Measurements from ENCODE around the gene TMCC1.
"Not testable (repeated sequence)": the region's sequence is repeated elsewhere in the genome, so short reads cannot be mapped to it uniquely, and the experiment has no call there.

Gene TMCC1

DNA sequence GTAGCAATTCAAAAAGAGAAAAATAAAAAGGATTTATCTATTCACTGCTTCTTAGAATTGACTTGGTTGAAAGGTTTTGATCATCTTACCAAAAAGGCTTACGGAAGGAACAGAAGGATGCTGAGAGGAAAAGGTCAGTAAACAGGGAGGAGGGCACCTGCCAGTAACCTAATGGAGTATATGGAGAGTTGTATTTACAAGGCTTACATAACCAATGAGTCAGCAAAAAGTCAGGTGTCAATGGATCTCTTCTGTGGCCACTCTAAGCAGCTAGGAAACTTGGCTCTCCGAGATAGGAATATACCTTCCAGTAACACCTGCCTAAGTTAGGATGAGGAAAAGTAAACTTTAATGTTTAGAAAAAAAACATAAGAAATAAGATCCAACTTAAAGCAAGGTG, 206.6 kb downstream of the TMCC1 start:
- no peak for DNase-seq (ENCODE audit: low spot score)

DNA sequence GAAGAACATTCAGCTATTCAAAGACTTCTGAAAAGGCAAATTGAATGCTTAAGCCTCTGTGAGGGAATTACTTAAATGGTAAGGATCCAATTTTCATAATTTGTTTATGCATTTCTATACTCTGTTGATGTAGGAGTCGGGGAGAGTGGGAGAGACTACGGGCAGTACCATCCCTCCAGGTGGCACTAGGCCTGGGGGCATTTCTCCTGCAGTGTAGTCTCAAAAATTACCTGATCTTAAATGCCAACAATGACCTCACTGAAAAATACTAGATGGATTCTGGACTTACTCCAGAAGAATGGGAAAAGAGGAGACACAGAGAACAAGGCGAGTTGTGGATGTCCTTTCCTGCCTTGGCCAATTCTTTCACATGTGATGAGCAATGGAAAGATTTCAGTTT, 209.2 kb downstream of the TMCC1 start:
- DNase-seq (ENCODE audit: low spot score): no peak
- TF ChIP-seq, protein P1, sequence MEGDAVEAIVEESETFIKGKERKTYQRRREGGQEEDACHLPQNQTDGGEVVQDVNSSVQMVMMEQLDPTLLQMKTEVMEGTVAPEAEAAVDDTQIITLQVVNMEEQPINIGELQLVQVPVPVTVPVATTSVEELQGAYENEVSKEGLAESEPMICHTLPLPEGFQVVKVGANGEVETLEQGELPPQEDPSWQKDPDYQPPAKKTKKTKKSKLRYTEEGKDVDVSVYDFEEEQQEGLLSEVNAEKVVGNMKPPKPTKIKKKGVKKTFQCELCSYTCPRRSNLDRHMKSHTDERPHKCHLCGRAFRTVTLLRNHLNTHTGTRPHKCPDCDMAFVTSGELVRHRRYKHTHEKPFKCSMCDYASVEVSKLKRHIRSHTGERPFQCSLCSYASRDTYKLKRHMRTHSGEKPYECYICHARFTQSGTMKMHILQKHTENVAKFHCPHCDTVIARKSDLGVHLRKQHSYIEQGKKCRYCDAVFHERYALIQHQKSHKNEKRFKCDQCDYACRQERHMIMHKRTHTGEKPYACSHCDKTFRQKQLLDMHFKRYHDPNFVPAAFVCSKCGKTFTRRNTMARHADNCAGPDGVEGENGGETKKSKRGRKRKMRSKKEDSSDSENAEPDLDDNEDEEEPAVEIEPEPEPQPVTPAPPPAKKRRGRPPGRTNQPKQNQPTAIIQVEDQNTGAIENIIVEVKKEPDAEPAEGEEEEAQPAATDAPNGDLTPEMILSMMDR (IDR thresholded peaks at IDR 0.05; ENCODE audit: extremely low read depth, insufficient read depth, missing control alignments): no peak
- in situ Hi-C loops (cut with MboI; ENCODE audit: low pct_unique_long_range_greater_than_20kb, low sequenced_read_pairs, unreplicated experiment): no loop called here

More for the DNA sequence above, 206.6 kb downstream of the TMCC1 start:
- in situ Hi-C loops (cut with MboI; ENCODE audit: low pct_unique_long_range_greater_than_20kb, low sequenced_read_pairs, unreplicated experiment): no loop called here
- TF ChIP-seq, protein P1 (IDR thresholded peaks at IDR 0.05; ENCODE audit: extremely low read depth, insufficient read depth, missing control alignments): no peak

DNA sequence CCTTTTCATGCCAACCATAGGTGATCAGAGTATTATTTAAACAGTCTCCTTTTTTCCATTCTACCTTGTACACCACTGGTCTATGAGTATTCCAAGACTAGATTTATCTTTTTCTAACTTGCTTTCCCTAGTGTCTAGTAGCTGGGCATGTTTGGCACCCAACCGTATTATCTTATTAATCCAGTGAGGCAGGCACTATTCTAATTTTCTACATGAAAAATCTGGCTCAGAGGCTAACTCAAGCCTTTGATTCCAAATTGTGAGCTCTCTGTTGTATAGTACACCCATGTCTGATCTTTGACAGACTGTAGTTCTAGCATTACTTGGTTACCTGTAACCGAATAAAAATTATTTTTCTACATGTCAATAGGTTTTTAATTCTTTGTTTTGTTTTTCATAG, 210.3 kb downstream of the TMCC1 start:
- TF ChIP-seq, protein P1 (IDR thresholded peaks at IDR 0.05; ENCODE audit: extremely low read depth, insufficient read depth, missing control alignments): no peak
- no peak for DNase-seq (ENCODE audit: low spot score)
- in situ Hi-C loops (cut with MboI; ENCODE audit: low pct_unique_long_range_greater_than_20kb, low sequenced_read_pairs, unreplicated experiment): no loop called here

DNA sequence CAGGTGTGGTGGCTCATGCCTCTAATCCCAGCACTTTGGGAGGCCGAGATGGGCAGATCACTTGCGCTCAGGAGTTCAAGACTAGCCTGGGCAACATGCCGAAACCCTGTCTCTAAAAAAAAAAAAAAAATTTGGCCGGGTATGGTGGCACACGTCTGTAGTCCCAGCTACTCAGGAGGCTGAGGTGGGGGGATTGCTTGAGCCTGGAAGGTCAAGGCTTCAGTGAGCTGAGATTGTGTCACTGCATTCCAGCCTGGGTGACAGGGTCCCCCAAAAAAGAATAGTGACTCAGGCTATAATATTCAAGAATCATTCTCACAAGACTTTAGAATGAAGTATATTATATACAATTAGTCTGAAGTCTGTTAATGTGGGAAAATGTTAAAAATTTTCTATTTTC, 216.5 kb downstream of the TMCC1 start:
- TF ChIP-seq, protein P1 (IDR thresholded peaks at IDR 0.05; ENCODE audit: extremely low read depth, insufficient read depth, missing control alignments): no peak
- in situ Hi-C loops (cut with MboI; ENCODE audit: low pct_unique_long_range_greater_than_20kb, low sequenced_read_pairs, unreplicated experiment): no loop called here
- no peak for DNase-seq (ENCODE audit: low spot score)

DNA sequence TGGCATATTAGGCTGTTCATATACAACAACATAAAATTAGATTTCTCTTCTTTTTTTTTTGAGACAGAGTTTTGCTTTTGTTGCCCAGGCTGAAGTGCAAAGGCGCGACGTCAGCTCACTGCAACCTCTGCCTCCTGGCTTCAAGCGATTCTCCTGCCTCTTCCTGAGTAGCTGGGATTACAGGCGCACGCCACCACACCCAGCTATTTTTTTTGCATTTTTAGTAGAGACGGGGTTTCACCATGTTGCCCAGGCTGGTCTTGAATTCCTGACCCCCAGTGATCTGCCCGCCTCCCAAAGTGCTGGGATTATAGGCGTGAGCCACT, 218.8 kb downstream of the TMCC1 start:
- in situ Hi-C loops (cut with MboI; ENCODE audit: low pct_unique_long_range_greater_than_20kb, low sequenced_read_pairs, unreplicated experiment); DNase-seq (ENCODE audit: low spot score): not testable (repeated sequence)

DNA sequence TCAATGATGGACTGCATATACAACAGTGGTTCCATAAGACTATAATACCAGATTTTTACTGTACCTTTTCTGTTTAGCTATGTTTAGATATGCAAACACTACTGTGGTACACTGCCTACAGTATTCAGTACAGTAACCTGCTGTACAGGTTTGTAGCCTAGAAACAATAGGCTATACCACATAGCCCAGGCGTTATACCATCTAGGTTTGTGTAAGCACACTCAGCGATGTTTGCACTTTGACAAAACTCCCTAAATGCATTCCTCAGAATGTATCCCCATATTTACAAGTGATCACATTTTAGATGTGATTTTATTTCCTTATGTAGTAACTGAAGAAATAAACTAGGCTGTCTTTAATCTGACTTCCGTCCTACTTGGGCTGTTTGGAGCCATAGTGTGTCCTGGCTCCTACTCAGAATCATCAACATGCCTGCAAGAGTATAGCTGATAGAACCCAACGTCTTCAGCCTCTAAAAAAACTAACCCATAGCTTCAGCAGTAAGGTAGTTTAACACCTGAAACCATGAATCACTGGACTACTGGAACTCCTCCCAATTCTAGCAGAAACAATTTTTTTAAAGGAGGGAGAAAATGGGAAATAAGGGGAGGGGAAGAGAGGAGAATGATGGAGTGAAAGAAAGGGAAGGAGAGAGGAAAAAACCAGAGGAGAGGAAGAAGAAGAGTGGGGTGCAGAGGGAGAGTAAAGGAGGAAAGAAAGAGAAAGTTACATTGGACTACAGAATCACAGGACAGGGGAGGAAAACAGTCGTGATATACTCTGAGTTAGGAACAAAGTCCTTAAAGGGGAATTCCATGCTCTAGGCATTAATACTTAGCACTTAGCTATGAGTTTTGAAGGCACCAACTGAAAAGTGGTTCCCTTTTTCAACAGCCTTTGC, 219.4 kb downstream of the TMCC1 start:
- peak; percentile 11 for DNase-seq (ENCODE audit: low spot score)
- TF ChIP-seq, protein P1 (IDR thresholded peaks at IDR 0.05; ENCODE audit: extremely low read depth, insufficient read depth, missing control alignments): no peak
- in situ Hi-C loops (cut with MboI; ENCODE audit: low pct_unique_long_range_greater_than_20kb, low sequenced_read_pairs, unreplicated experiment): no loop called here

DNA sequence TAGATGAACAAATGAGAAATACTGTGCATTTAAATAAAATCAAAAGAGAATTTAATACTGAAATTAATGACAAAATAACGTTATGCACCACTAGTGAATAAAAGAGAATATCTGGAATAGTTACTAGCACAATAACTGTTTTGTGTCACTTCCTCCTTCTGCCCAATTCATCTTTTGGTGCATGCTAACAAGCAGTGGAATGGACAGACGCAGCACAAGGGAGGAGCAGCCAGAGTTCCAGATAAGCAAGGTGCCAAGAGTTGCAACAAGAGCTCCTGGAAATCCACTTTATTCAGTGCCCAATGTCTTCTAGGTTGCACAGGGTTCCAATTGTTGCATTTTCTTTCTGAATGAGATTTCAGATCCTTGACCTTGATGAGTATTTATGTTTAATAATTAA, 220.5 kb downstream of the TMCC1 start:
- in situ Hi-C loops (cut with MboI; ENCODE audit: low pct_unique_long_range_greater_than_20kb, low sequenced_read_pairs, unreplicated experiment): no loop called here
- no peak for DNase-seq (ENCODE audit: low spot score)
- TF ChIP-seq, protein P1 (IDR thresholded peaks at IDR 0.05; ENCODE audit: extremely low read depth, insufficient read depth, missing control alignments): no peak
